SK-N-MC (cell line): ENCODE measurements around the gene CRIP3.

Experiments used
- DNase-seq: peaks from one replicate; pipeline ENCODE4 v3.0.0-alpha.2; 2011; ENCODE audit warnings: low read depth, low spot score
- H3K27ac ChIP-seq: fragments of 200-600 bp; sonication (generic); 2 replicates; pipeline ENCODE4 v1.5.1; 2016; ENCODE audit warnings: mixed run types
- H3K36me3 ChIP-seq: fragments of 200-600 bp; sonication (generic); 2 replicates; pipeline ENCODE4 v1.6.1; 2017; ENCODE audit warnings: antibody characterized with exemption, low read length, mixed read lengths; ENCODE audit not compliant: insufficient read depth
- H3K4me3 ChIP-seq: fragments of 200-600 bp; sonication (generic); 2 replicates; pipeline ENCODE4 v1.5.1; 2016
- H3K9ac ChIP-seq: fragments of 200-600 bp; sonication (generic); 2 replicates; pipeline ENCODE4 v1.8.0; 2017; ENCODE audit warnings: mixed run types, mixed read lengths; ENCODE audit not compliant: insufficient read length
- H3K9me3 ChIP-seq: fragments of 200-600 bp; sonication (generic); 2 replicates; pipeline ENCODE4 v1.6.1; 2017; ENCODE audit warnings: low read depth, mild to moderate bottlenecking, antibody characterized with exemption, low read length, moderate library complexity, mixed read lengths
- EZH2 ChIP-seq: fragments of 200-600 bp; sonication (generic); IDR thresholded peaks from one replicate; pipeline ENCODE4 v1.6.1; 2017; ENCODE audit warnings: antibody characterized with exemption
- FOXP2 ChIP-seq: optimal IDR thresholded peaks from 2 replicates; pipeline ENCODE3; 2011; ENCODE audit warnings: mild to moderate bottlenecking, moderate library complexity; ENCODE audit not compliant: insufficient read depth; ENCODE audit errors: extremely low read length, control extremely low read depth
- POLR2AphosphoS5 ChIP-seq: IDR thresholded peaks from 2 replicates; pipeline ENCODE4 v1.6.1; 2012; ENCODE audit warnings: mild to moderate bottlenecking, low read depth, low read length, borderline replicate concordance

CRIP3 gene

DNA sequence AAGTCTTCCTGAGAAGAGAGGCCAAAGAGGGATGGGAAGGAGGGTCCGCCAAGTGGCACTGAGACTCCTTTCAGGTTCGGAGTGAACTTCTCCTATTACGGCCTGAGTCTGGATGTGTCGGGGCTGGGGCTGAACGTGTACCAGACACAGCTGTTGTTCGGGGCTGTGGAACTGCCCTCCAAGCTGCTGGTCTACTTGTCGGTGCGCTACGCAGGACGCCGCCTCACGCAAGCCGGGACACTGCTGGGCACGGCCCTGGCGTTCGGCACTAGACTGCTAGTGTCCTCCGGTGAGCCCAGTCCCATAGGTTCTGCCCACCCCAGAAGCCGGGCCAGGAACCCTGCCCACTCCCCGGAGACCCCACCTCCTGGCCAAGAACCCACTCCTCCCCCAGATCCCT, 6.5 kb downstream of the CRIP3 start:
- Histone ChIP-seq H3K9me3 (no peaks in the 10 kb centered on the region), H3K4me3 (no peak overlapping the region), H3K27ac (no peak overlapping the region), H3K36me3 (no peaks in the 10 kb centered on the region), H3K9ac (no peak overlapping the region)
- no peak for TF ChIP-seq POLR2AphosphoS5
- TF ChIP-seq FOXP2 = no peak
- TF ChIP-seq EZH2 = no peak
- no peak for DNase-seq

DNA sequence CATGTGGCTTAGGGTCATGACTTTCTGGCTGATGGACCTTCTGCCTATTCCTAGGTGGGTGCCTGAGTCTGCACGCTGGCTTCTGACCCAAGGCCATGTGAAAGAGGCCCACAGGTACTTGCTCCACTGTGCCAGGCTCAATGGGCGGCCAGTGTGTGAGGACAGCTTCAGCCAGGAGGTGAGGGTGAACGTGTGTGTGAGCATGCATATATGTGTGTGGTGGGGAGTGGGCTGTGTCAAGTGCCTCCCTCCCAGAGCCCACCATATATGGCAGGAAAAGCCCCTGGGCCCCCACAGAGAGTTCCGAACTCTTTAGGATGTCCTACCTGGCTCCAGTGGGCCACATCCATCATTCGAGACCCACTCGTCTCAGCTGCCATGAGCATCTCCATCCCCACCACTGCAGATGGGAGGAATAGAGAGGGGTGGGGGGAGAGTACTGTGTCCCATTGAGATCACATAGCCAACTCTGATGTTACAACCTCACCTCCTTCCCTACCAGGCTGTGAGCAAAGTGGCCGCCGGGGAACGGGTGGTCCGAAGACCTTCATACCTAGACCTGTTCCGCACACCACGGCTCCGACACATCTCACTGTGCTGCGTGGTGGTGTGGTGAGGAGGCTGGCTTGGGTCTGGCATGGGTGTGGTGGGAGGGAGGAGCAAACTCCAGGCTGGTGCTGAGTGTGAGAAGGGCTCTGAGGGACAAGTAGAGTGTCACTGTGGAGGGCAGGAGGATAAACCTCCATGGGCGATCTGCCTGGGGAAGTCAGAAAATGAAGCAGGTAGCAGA, 7.3 kb downstream of the CRIP3 start:
- no peak for TF ChIP-seq EZH2
- no peak for TF ChIP-seq FOXP2
- no peak for TF ChIP-seq POLR2AphosphoS5
- H3K36me3 ChIP-seq = no peaks in the 10 kb centered on the region
- H3K4me3 ChIP-seq = no peak overlapping the region
- H3K9me3 ChIP-seq = no peaks in the 10 kb centered on the region
- no peak overlapping the region for H3K27ac ChIP-seq
- no peak for DNase-seq
- no peak overlapping the region for H3K9ac ChIP-seq

DNA sequence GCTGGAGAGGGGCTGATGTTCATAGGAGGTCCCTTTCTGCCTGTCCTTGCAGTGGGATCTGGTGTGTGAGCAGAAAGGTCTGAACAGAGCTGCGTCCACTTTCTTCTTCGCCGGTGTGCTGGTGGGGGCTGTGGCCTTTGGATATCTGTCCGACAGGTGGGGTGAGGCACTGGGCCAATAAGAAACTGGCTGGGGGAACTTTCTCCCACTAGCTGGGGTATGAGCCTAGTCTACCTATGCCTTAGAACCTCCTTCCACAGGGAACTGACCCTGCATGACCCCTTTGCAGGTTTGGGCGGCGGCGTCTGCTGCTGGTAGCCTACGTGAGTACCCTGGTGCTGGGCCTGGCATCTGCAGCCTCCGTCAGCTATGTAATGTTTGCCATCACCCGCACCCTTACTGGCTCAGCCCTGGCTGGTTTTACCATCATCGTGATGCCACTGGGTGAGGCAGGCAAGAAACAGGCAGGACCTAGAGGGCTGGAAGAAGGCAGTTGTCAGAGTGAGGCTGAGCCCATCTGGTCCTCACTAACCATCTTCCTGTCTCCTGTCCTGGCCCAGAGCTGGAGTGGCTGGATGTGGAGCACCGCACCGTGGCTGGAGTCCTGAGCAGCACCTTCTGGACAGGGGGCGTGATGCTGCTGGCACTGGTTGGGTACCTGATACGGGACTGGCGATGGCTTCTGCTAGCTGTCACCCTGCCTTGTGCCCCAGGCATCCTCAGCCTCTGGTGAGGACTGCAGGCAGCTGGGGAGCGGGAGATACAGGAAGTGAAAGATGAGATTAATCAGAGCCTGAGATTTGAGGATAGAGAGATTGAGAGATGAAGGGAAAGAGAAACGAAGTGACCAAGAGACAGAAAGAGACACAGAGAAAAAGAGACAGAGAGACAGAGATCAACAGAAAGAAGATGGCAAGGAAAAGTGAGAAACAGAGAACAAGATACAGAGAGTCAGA, 9.0 kb downstream of the CRIP3 start:
- TF ChIP-seq EZH2 = no peak
- no peak for TF ChIP-seq POLR2AphosphoS5
- TF ChIP-seq FOXP2 = no peak
- no peak for DNase-seq

DNA sequence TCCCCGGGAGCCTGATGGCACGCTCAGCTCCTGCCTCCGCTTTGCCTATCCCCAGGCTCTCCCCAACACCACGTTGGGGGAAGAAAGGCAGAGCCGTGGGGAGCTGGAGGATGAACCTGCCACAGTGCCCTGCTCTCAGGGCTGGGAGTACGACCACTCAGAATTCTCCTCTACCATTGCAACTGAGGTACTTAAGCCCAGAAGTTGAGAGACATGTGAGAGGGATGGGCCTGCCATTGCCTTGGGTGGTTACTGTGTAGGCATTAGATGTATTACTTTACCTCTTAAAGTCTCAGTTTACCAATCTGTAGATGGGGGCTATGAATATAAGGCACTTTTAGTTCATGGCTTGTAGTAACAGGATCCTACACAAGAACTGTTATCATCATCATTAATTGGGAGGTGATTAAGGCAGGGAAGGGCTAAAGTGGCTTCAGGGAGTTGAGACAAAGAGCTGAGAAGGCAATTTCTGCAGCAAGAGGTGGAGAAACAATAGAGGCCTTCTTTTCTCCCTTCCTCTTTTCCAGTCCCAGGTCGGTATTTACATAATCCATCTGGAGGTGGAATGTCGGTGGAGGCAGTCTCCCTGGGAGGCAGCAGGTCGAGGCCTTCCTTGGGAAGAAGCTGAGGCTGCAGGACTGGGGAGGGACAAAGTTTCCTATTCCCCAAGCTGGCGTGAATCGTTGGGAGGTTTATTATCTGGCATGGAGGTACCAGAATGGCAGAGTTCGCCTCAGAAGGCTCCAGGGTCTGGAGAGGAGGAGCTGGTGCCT, 9.9 kb downstream of the CRIP3 start:
- Histone ChIP-seq H3K4me3 (no peak overlapping the region), H3K9me3 (no peaks in the 10 kb centered on the region), H3K9ac (no peak overlapping the region), H3K27ac (no peak overlapping the region), H3K36me3 (no peaks in the 10 kb centered on the region)
- TF ChIP-seq EZH2 (no peak), POLR2AphosphoS5 (no peak)
- DNase-seq = no peak

More for the DNA sequence above, 9.0 kb downstream of the CRIP3 start:
- Histone ChIP-seq H3K36me3 (no peaks in the 10 kb centered on the region), H3K9me3 (no peaks in the 10 kb centered on the region), H3K4me3 (no peak overlapping the region), H3K9ac (no peak overlapping the region), H3K27ac (no peak overlapping the region)

DNA sequence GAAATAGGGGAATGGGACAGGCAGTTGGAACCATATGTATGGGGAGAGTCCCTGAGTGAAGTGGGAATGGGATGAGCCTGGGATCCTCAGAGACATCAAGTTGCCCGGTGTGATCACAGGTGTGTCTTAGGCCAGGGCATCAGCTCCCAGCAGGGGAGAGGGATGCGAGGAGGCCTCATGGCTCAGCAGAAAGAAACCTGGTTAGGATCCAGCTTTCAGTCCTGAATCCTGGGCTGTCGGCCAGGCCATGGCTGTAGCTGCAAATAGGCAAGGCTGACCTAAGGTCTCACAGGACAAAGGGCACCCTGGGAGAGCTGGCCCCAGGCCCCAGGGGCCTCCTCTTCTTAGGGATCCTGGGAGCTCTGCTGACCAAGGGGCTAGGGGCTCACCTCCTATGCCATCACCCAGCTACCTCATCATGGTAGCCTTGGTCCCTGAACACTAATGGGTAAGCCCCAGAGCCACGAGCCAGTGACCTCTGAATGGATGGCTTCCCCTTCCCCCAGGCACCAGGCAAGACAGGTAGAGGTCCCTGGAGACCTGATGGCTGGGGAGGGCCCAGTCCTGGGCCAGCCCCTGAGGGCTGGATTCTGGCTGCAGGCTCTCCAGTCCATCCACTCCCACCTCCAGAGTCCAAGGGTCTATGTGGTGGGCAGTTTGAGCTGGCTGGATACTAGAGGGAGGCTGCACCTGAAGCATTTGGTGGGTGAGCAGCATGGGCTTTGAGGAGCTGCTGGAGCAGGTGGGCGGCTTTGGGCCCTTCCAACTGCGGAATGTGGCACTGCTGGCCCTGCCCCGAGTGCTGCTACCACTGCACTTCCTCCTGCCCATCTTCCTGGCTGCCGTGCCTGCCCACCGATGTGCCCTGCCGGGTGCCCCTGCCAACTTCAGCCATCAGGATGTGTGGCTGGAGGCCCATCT, 10.7 kb downstream of the CRIP3 start, which contains the start of gene SLC22A7:
TSS of gene SLC22A7 (plus strand) at position 617 of the 921 bp plus-strand sequence. CDS start at position 716, 99 bp downstream.
- no peak within 1 kb of the TSS for H3K4me3 ChIP-seq
- no peak within 1 kb of the TSS for H3K9ac ChIP-seq
- no peaks in the 10 kb centered on the region for H3K9me3 ChIP-seq
- no peak within 1 kb of the TSS for H3K27ac ChIP-seq
- no peak for DNase-seq
- H3K36me3 ChIP-seq = no peaks in the 10 kb centered on the region
- no peak for TF ChIP-seq FOXP2
- TF ChIP-seq POLR2AphosphoS5 = no peak
- TF ChIP-seq EZH2 = no peak

DNA sequence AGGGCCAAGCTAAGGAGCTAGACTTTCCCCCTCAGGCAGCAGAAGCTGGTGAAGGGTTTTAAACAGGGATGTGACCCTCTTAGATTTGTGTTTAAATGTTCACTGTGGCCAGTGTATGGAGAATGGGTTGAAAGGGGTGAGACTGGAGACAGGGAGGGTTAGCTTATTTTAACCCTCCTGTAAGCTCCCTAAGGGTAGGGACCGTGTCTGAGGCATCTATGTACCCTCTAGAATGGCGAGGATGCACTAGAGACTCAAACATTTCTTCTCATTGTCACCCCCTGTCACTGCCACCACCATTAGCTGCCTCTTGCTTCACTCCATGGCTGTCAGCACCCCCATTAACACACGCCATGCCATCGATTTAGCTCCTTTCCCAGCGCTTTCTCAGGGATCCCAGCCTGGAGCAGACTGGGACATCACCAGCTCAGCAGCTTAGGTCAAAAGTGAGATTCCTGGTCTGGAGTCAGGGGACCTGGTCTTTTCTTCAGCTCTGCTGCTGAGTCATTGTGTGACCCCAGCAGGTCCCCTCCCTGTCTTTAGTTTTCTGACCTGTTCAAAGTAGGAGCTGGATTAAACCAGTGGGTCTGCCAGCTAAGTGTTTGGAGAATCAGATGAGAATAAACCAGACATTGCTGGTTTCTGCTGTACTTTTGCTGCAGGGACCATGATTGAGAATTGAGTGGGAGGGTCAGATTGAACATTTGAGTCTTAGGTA, 11.7 kb downstream of the CRIP3 start:
- no peaks in the 10 kb centered on the region for H3K9me3 ChIP-seq
- H3K36me3 ChIP-seq = no peaks in the 10 kb centered on the region
- no peak overlapping the region for H3K27ac ChIP-seq
- no peak for TF ChIP-seq FOXP2
- no peak overlapping the region for H3K4me3 ChIP-seq
- no peak overlapping the region for H3K9ac ChIP-seq
- DNase-seq = no peak

DNA sequence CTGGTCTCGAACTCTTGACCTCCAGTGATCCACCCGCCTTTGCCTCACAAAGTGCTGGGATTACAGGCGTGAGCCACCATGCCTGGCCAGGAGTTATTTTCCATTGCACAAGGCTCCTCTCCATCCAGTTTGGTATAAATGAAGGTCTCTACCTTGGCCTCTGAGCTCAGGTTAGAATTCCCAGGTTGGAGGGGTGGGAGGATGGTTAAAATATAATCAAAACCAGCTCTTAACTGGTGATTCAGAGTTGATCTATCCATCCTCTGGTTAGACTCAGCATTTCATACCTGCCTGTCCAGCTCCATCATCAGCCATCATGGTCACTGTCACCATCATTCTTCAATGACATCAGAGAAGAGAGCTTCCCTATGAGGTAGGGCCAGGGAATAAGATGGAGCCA, 13.2 kb downstream of the CRIP3 start:
- Histone ChIP-seq H3K4me3 (no peak overlapping the region), H3K9me3 (no peaks in the 10 kb centered on the region), H3K36me3 (no peaks in the 10 kb centered on the region), H3K27ac (no peak overlapping the region), H3K9ac (no peak overlapping the region)
- DNase-seq = no peak
- TF ChIP-seq EZH2 (no peak), FOXP2 (no peak), POLR2AphosphoS5 (no peak)

DNA sequence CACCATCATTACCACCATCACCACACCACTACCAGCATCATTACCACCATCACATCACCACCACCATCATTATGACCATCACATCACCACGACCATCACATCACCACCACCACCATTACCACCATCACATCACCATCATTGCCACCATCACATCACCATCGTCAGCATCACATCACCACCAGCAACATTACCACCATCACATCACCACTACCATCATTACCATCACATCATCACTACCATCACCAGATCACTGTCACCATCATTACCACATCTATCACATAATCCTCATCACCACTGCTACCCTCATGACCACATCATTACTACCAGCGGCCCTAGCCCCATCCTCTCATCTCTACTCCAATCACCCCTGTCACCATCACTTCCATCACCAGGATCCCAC, 14.1 kb downstream of the CRIP3 start:
- Histone ChIP-seq H3K9ac (no peak overlapping the region), H3K4me3 (no peak overlapping the region), H3K9me3 (no peaks in the 10 kb centered on the region), H3K27ac (no peak overlapping the region), H3K36me3 (no peaks in the 10 kb centered on the region)
- TF ChIP-seq EZH2 (no peak), FOXP2 (no peak), POLR2AphosphoS5 (no peak)
- DNase-seq = no peak
